Esophagus muscularis mucosa (tissue), 4 donors: ENCODE measurements around the gene SIGLEC11. TPM values are rescaled to one million over a fixed set of nuclear protein-coding genes. Genes with fewer than 3 reads are reported as not detected.

Source experiments
- DNase-seq: peaks from one replicate; pipeline ENCODE4 v3.0.0-alpha.2; 2017; ENCODE audit errors: extremely low spot score
- H3K27ac ChIP-seq, 4 donors: fragments of 200-600 bp; sonication (generic); replicated peaks in 1 of 4; 1 replicate in 3 of 4; 2 replicates in 1 of 4; pipeline ENCODE4 v1.5.1; 2016 to 2019; ENCODE audit warnings: mild to moderate bottlenecking in 1 of 4
- H3K27me3 ChIP-seq, 4 donors: fragments of 200-600 bp; sonication (generic); one replicate each; pipeline versions ENCODE4 v1.5.1 to v1.6.0; 2016 to 2019
- H3K36me3 ChIP-seq, 4 donors: fragments of 200-600 bp; sonication (generic); one replicate each; pipeline ENCODE4 v1.5.1; 2016 to 2019
- H3K4me1 ChIP-seq, 4 donors: fragments of 200-600 bp; sonication (generic); one replicate each; pipeline ENCODE4 v1.5.1; 2016 to 2019
- H3K4me3 ChIP-seq, 4 donors: fragments of 200-600 bp; sonication (generic); 1 replicate in 2 of 4; 2 replicates in 2 of 4; pipeline ENCODE4 v1.5.1; 2016 to 2019; ENCODE audit warnings: mild to moderate bottlenecking in 4 of 4, moderate library complexity in 1 of 4
- H3K9me3 ChIP-seq, 4 donors: fragments of 200-600 bp; sonication (generic); 1 replicate in 3 of 4; 2 replicates in 1 of 4; pipeline ENCODE4 v1.5.1; 2016 to 2019
- CTCF ChIP-seq, 3 experiments: fragments of 200-600 bp in 2 of 3; fragments of 450-650 bp in 1 of 3; sonication (generic) in 2 of 3; IDR thresholded peaks; one replicate each; pipeline ENCODE4 v1.5.1; 2017 to 2019; ENCODE audit warnings: antibody characterized with exemption in 3 of 3, mild to moderate bottlenecking in 2 of 3, moderate library complexity in 1 of 3
- EP300 ChIP-seq: sonication (generic); formaldehyde crosslinking; IDR thresholded peaks from one replicate; pipeline ENCODE4 v1.6.1; 2017; ENCODE audit warnings: antibody characterized with exemption
- POLR2A ChIP-seq: fragments of 450-650 bp; IDR thresholded peaks from one replicate; pipeline ENCODE4 v1.6.1; 2017; ENCODE audit warnings: antibody characterized with exemption, moderate library complexity, mild to moderate bottlenecking, low read depth
- POLR2AphosphoS5 ChIP-seq, 2 donors: sonication (generic); formaldehyde crosslinking; IDR thresholded peaks; one replicate each; pipeline ENCODE4 v1.6.1; 2017; ENCODE audit warnings: antibody characterized with exemption in 2 of 2
- WGBS: methylation state at CpG from one replicate; pipeline ENCODE4 v1.1.5; 2018; 5-methylcytosine and 5-hydroxymethylcytosine counted together
- intact Hi-C: fragments of 100-400 bp; cut with DNase I; formaldehyde crosslinking; loops from one replicate; pipeline ENCODE4 v1.15.1; 2023
- total RNA-seq, 4 donors: library from RNA; depleted of rRNA; stranded (reverse); fragments of >200 nt; gene quantifications; one replicate each; pipeline versions ENCODE4 v1.1.0 to v1.2.1, GENCODE V29; 2016

SIGLEC11 gene
- total RNA-seq, 4 donors from 2014 or later = 0.50 to 2.9 (median 1.4) TPM

GRCh38 chr19:50000038-50000840, 39.3 kb upstream of the SIGLEC11 start:
- intact Hi-C loops = no loop called here
- H3K27ac ChIP-seq = no peak overlapping the region
- WGBS = 89% methylated on average over 20 of the region's 20 CpGs
- no peaks in the 10 kb centered on the region for H3K9me3 ChIP-seq
- no peak for TF ChIP-seq POLR2AphosphoS5 (IDR thresholded peaks at IDR 0.05)
- no peaks in the 10 kb centered on the region for H3K27me3 ChIP-seq
- peaks cover 51 to 98% (median 90%) of the 10 kb centered on the region in 4 donors for H3K36me3 ChIP-seq
- no peak for DNase-seq
- peaks cover 15 to 47% (median 39%) of the 10 kb centered on the region in 4 donors for H3K4me1 ChIP-seq
- H3K4me3 ChIP-seq = no peak overlapping the region

- Histone ChIP-seq H3K4me1 (peaks cover 10 to 39% (median 32%) of the 10 kb centered on the region in 4 donors), H3K36me3 (peaks cover 58 to 98% (median 92%) of the 10 kb centered on the region in 4 donors), H3K27ac (no peak overlapping the region), H3K9me3 (no peaks in the 10 kb centered on the region), H3K4me3 (no peak overlapping the region), H3K27me3 (no peaks in the 10 kb centered on the region)
- DNase-seq = no peak
- TF ChIP-seq POLR2A = no peak
- TF ChIP-seq EP300 = no peak
- TF ChIP-seq POLR2AphosphoS5 (IDR thresholded peaks at IDR 0.05) = no peak
- no peak for TF ChIP-seq CTCF (IDR thresholded peaks at IDR 0.05)
- 100% methylated on average over 2 of the region's 6 CpGs for WGBS
- intact Hi-C loops = no loop called here
These were observed 38.5 kb upstream of the SIGLEC11 start for GRCh38 chr19:49999371-50000010.

GRCh38 chr19:49997709-49998108, 36.7 kb upstream of the SIGLEC11 start:
- peaks cover 67 to 100% (median 99%) of the 10 kb centered on the region in 4 donors for H3K36me3 ChIP-seq
- DNase-seq = no peak
- TF ChIP-seq POLR2AphosphoS5 (IDR thresholded peaks at IDR 0.05) (no peak), CTCF (IDR thresholded peaks at IDR 0.05) (no peak), EP300 (no peak), POLR2A (no peak)
- intact Hi-C loops = no loop called here
- no peaks in the 10 kb centered on the region for H3K27me3 ChIP-seq
- no peak overlapping the region for H3K4me3 ChIP-seq
- H3K4me1 ChIP-seq = peaks cover 0 to 21% (median 15%) of the 10 kb centered on the region in 4 donors
- WGBS = 62% methylated on average over 5 of the region's 5 CpGs
- no peaks in the 10 kb centered on the region for H3K9me3 ChIP-seq
- no peak overlapping the region for H3K27ac ChIP-seq

- no peak for TF ChIP-seq EP300
- TF ChIP-seq POLR2A = no peak
- TF ChIP-seq POLR2AphosphoS5 (IDR thresholded peaks at IDR 0.05) = no peak
- TF ChIP-seq CTCF (IDR thresholded peaks at IDR 0.05) = no peak
- 90% methylated on average over 9 of the region's 9 CpGs for WGBS
These were observed 27.5 kb upstream of the SIGLEC11 start for GRCh38 chr19:49988433-49988832.

GRCh38 chr19:49988007-49988406, 27.0 kb upstream of the SIGLEC11 start:
- no peak for DNase-seq
- Histone ChIP-seq H3K27ac (no peak overlapping the region), H3K36me3 (peaks cover 47 to 97% (median 89%) of the 10 kb centered on the region in 4 donors), H3K4me1 (no peaks in the 10 kb centered on the region), H3K4me3 (no peak overlapping the region), H3K27me3 (no peaks in the 10 kb centered on the region), H3K9me3 (no peaks in the 10 kb centered on the region)
- intact Hi-C loops = no loop called here
- 97% methylated on average over 5 of the region's 5 CpGs for WGBS
- TF ChIP-seq POLR2AphosphoS5 (IDR thresholded peaks at IDR 0.05) = no peak
- no peak for TF ChIP-seq POLR2A
- TF ChIP-seq EP300 = no peak
- no peak for TF ChIP-seq CTCF (IDR thresholded peaks at IDR 0.05)

More at GRCh38 chr19:49988433-49988832, 27.5 kb upstream of the SIGLEC11 start:
- intact Hi-C loops = no loop called here
- Histone ChIP-seq H3K27me3 (no peaks in the 10 kb centered on the region), H3K4me1 (no peaks in the 10 kb centered on the region), H3K27ac (no peak overlapping the region), H3K9me3 (no peaks in the 10 kb centered on the region), H3K4me3 (no peak overlapping the region), H3K36me3 (peaks cover 47 to 98% (median 93%) of the 10 kb centered on the region in 4 donors)
- no peak for DNase-seq
